WTC11 (cell line): ENCODE measurements around the gene TAF1B. TPM values are rescaled to one million over a fixed set of nuclear protein-coding genes. Genes with fewer than 3 reads are reported as not detected.

Source experiments
- ATAC-seq: fragments of 200-7000 bp; cut with Tn5 transposase; 2 replicates; pipeline ENCODE4 v1.10.0; 2021; ENCODE audit warnings: mild to moderate bottlenecking, moderate library complexity
- CTCF ChIA-PET: fragments of 300-600 bp; sonication (Branson Sonifier 250); formaldehyde crosslinking; loops from one replicate; lab custom pipeline; 2021; ENCODE audit warnings: antibody characterized with exemption; lab: Charles Lee
- POLR2A ChIA-PET: fragments of 350-600 bp; sonication (Branson Sonifier 250); formaldehyde crosslinking; loops from one replicate; lab custom pipeline; 2021; ENCODE audit warnings: antibody characterized with exemption; lab: Charles Lee
- DNase-seq: peaks from one replicate; pipeline ENCODE4 v3.0.0; 2021; ENCODE audit warnings: low spot score
- H3K27ac Mint-ChIP-seq: 2 replicates; pipeline ENCODE4 v1.8.0; 2021; ENCODE audit warnings: mixed read lengths
- H3K27me3 Mint-ChIP-seq: 2 replicates; pipeline ENCODE4 v1.8.0; 2021; ENCODE audit warnings: low read depth, mild to moderate bottlenecking, moderate library complexity, mixed read lengths
- H3K36me3 Mint-ChIP-seq: 2 replicates; pipeline ENCODE4 v1.8.0; 2021; ENCODE audit warnings: mixed read lengths
- H3K4me1 Mint-ChIP-seq: 2 replicates; pipeline ENCODE4 v1.8.0; 2022; ENCODE audit warnings: mixed read lengths
- H3K4me3 Mint-ChIP-seq: 2 replicates; pipeline ENCODE4 v1.8.0; 2021; ENCODE audit warnings: mild to moderate bottlenecking, moderate library complexity, mixed read lengths
- H3K9me3 Mint-ChIP-seq: 2 replicates; pipeline ENCODE4 v1.8.0; 2021; ENCODE audit warnings: mixed read lengths
- CREM ChIP-seq: sonication (generic); formaldehyde crosslinking; IDR thresholded peaks from 2 replicates; pipeline ENCODE4 v1.8.1; 2022; ENCODE audit warnings: mild to moderate bottlenecking, missing genetic modification reagents, moderate library complexity
- FOXJ3 ChIP-seq: sonication (generic); formaldehyde crosslinking; IDR thresholded peaks from 2 replicates; pipeline ENCODE4 v1.9.0; 2021; ENCODE audit warnings: missing genetic modification reagents, mild to moderate bottlenecking, borderline replicate concordance
- FOXP4 ChIP-seq: sonication (generic); formaldehyde crosslinking; IDR thresholded peaks from 2 replicates; pipeline ENCODE4 v1.8.0; 2022; ENCODE audit warnings: mild to moderate bottlenecking, missing genetic modification reagents
- JUN ChIP-seq: sonication (generic); formaldehyde crosslinking; IDR thresholded peaks from 2 replicates; pipeline ENCODE4 v1.8.0; 2023; ENCODE audit warnings: mild to moderate bottlenecking, missing genetic modification reagents
- MAX ChIP-seq: sonication (generic); formaldehyde crosslinking; IDR thresholded peaks from 2 replicates; pipeline ENCODE4 v1.8.0; 2022; ENCODE audit warnings: mild to moderate bottlenecking, missing genetic modification reagents
- NR1H2 ChIP-seq: sonication (generic); formaldehyde crosslinking; IDR thresholded peaks from 2 replicates; pipeline ENCODE4 v1.9.0; 2021; ENCODE audit warnings: mild to moderate bottlenecking, moderate library complexity, missing genetic modification reagents
- NR2C2 ChIP-seq: sonication (generic); formaldehyde crosslinking; IDR thresholded peaks from 2 replicates; pipeline ENCODE4 v1.8.0; 2022; ENCODE audit warnings: mild to moderate bottlenecking, missing genetic modification reagents
- PRDM15 ChIP-seq: sonication (generic); formaldehyde crosslinking; IDR thresholded peaks from 2 replicates; pipeline ENCODE4 v1.8.0; 2022; ENCODE audit warnings: missing genetic modification reagents
- RORB ChIP-seq: fragments of 250-450 bp; sonication (Bioruptor Pico); IDR thresholded peaks from 2 replicates; pipeline ENCODE4 v1.9.0; 2021; ENCODE audit warnings: mild to moderate bottlenecking
- TEAD1 ChIP-seq: sonication (generic); formaldehyde crosslinking; IDR thresholded peaks from 2 replicates; pipeline ENCODE4 v1.8.0; 2022; ENCODE audit warnings: mild to moderate bottlenecking, missing genetic modification reagents
- ZNF138 ChIP-seq: sonication (generic); formaldehyde crosslinking; conservative IDR thresholded peaks from 2 replicates; pipeline ENCODE4 v1.8.1; 2022; ENCODE audit warnings: mild to moderate bottlenecking, moderate library complexity, missing genetic modification reagents
- ZNF263 ChIP-seq: sonication (generic); formaldehyde crosslinking; IDR thresholded peaks from 2 replicates; pipeline ENCODE4 v1.8.1; 2022; ENCODE audit warnings: low read depth, mild to moderate bottlenecking, moderate library complexity, missing genetic modification reagents
- ZNF532 ChIP-seq: fragments of 250-450 bp; sonication (Bioruptor Pico); IDR thresholded peaks from 2 replicates; pipeline ENCODE4 v1.9.0; 2021; ENCODE audit warnings: mild to moderate bottlenecking, borderline replicate concordance
- ZNF671 ChIP-seq: fragments of 250-450 bp; sonication (Bioruptor Pico); IDR thresholded peaks from 2 replicates; pipeline ENCODE4 v1.8.0; 2021; ENCODE audit warnings: mild to moderate bottlenecking
- total RNA-seq: library from RNA; stranded (reverse); gene quantifications from 3 replicates; pipeline ENCODE4 v1.2.3, GENCODE V29; 2021

The TAF1B gene
- total RNA-seq, 1 experiment from 2014 or later: 28.8 TPM

- Mint-ChIP-seq H3K4me3 (no peak overlapping the region), H3K9me3 (no peaks in the 10 kb centered on the region), H3K4me1 (peaks cover 22% of the 10 kb centered on the region), H3K27me3 (no peaks in the 10 kb centered on the region), H3K27ac (no peak overlapping the region), H3K36me3 (no peaks in the 10 kb centered on the region)
- POLR2A ChIA-PET: no interaction called here
- ATAC-seq (no peak), DNase-seq (no peak)
- TF ChIP-seq ZNF532 (CRISPR knock-in tag) (no peak), ZNF671 (CRISPR knock-in tag) (no peak), PRDM15 (CRISPR knock-in tag) (no peak), NR1H2 (CRISPR knock-in tag) (no peak), FOXP4 (CRISPR knock-in tag) (no peak), FOXJ3 (CRISPR knock-in tag) (no peak), ZNF263 (CRISPR knock-in tag) (no peak), ZNF138 (CRISPR knock-in tag) (no peak), NR2C2 (CRISPR knock-in tag) (no peak), JUN (CRISPR knock-in tag) (no peak), CREM (CRISPR knock-in tag) (no peak), MAX (no peak), RORB (CRISPR knock-in tag) (no peak)
- CTCF ChIA-PET: interaction anchor here (1.2 to 7.5 kb wide), 6 partner anchors 11 to 34 kb away, joined by 4 to 130 read pairs (median 8); no protein-coding TSS in a partner anchor
These were observed 45.4 kb upstream of the TAF1B start for GRCh38 chr2:9797681-9798556.

- Mint-ChIP-seq H3K27me3 (no peaks in the 10 kb centered on the region), H3K27ac (no peak overlapping the region), H3K36me3 (no peaks in the 10 kb centered on the region), H3K4me1 (peaks cover 19% of the 10 kb centered on the region), H3K9me3 (no peaks in the 10 kb centered on the region), H3K4me3 (no peak overlapping the region)
- ATAC-seq (no peak), DNase-seq (no peak)
- CTCF ChIA-PET: interaction anchor here (0.5 to 7.5 kb wide), 41 partner anchors 9 to 621 kb away, joined by 3 to 130 read pairs (median 4); partner anchors contain the start of genes ADAM17 and TAF1B
- TF ChIP-seq ZNF671 (CRISPR knock-in tag) (no peak), TEAD1 (CRISPR knock-in tag) (0 out of 2 replicates have a peak, but pooled peaks have one; percentile 9)
- POLR2A ChIA-PET: interaction anchor here (0.6 kb wide), 1 partner anchor 275 kb away, joined by 3 read pairs; no protein-coding TSS in a partner anchor
These were observed 44.2 kb upstream of the TAF1B start for GRCh38 chr2:9799011-9799596.
